ENCODE measurements around the gene TP63. TPM values are rescaled to one million over a fixed set of nuclear protein-coding genes. Genes with fewer than 3 reads are reported as not detected.

Gene TP63
- total and polyA plus RNA-seq, 12 donors, result 0.11 to 0.84 (median 0.16) TPM; not detected in 1

- Histone ChIP-seq H3K36me3 (replicated peaks in 1 of 2) (no peaks in the 10 kb centered on the region), H3K4me1 (replicated peaks in 1 of 2) (no peaks in the 10 kb centered on the region), H3K9me3 (replicated peaks in 1 of 3) (no peaks in the 10 kb centered on the region), H3K27me3 (no peaks in the 10 kb centered on the region), H3K27ac (no peak overlapping the region), H3K4me3 (no peak overlapping the region)
- TF ChIP-seq POLR2A (IDR thresholded peaks at IDR 0.05) (no peak), CTCF (IDR thresholded peaks at IDR 0.05) (no peak)
- 87 to 96% (median 95%) methylated on average over 5 of the region's 5 CpGs for WGBS, 4 donors
- intact Hi-C loops (cut with DNase I), result no loop called here
- DNase-seq, result no peak
Measured at GRCh38 chr3:189636048-189636447, 4.9 kb downstream of the TP63 start.

GRCh38 chr3:189637750-189638149 lies 6.6 kb downstream of the TP63 start:
- Histone ChIP-seq H3K27ac (no peak overlapping the region), H3K36me3 (replicated peaks in 1 of 2) (no peaks in the 10 kb centered on the region), H3K4me3 (no peak overlapping the region), H3K4me1 (replicated peaks in 1 of 2) (no peaks in the 10 kb centered on the region), H3K27me3 (no peaks in the 10 kb centered on the region), H3K9me3 (replicated peaks in 1 of 3) (no peaks in the 10 kb centered on the region)
- 81 to 87% (median 84%) methylated on average over 4 of the region's 4 CpGs for WGBS, 4 donors
- intact Hi-C loops (cut with DNase I), result no loop called here
- TF ChIP-seq CTCF (IDR thresholded peaks at IDR 0.05) (no peak), POLR2A (IDR thresholded peaks at IDR 0.05) (no peak)
- DNase-seq, result no peak

GRCh38 chr3:189638276-189639031 lies 7.3 kb downstream of the TP63 start:
- intact Hi-C loops (cut with DNase I), result no loop called here
- H3K27me3 ChIP-seq, result no peaks in the 10 kb centered on the region
- 67 to 87% (median 80%) methylated on average over 4 of the region's 4 CpGs for WGBS, 4 donors
- DNase-seq, result no peak
- TF ChIP-seq POLR2A (IDR thresholded peaks at IDR 0.05), result no peak
- TF ChIP-seq CTCF (IDR thresholded peaks at IDR 0.05), result no peak
- no peaks in the 10 kb centered on the region for H3K4me1 ChIP-seq (replicated peaks in 1 of 2)
- no peaks in the 10 kb centered on the region for H3K9me3 ChIP-seq (replicated peaks in 1 of 3)
- no peaks in the 10 kb centered on the region for H3K36me3 ChIP-seq (replicated peaks in 1 of 2)
- H3K4me3 ChIP-seq, result no peak overlapping the region
- H3K27ac ChIP-seq, result no peak overlapping the region

GRCh38 chr3:189641776-189642175 lies 10.6 kb downstream of the TP63 start:
- no peaks in the 10 kb centered on the region for H3K4me1 ChIP-seq (replicated peaks in 1 of 2)
- no peak overlapping the region for H3K4me3 ChIP-seq
- DNase-seq, result no peak
- no peak overlapping the region for H3K27ac ChIP-seq
- no peaks in the 10 kb centered on the region for H3K9me3 ChIP-seq (replicated peaks in 1 of 3)
- intact Hi-C loops (cut with DNase I), result no loop called here
- TF ChIP-seq CTCF (IDR thresholded peaks at IDR 0.05) (no peak), POLR2A (IDR thresholded peaks at IDR 0.05) (no peak)
- H3K27me3 ChIP-seq, result no peaks in the 10 kb centered on the region
- no peaks in the 10 kb centered on the region for H3K36me3 ChIP-seq (replicated peaks in 1 of 2)

All from adrenal gland (tissue), 12 donors.